Esophagus squamous epithelium (tissue), 5 donors: ENCODE measurements around the gene THEM5. TPM values are rescaled to one million over a fixed set of nuclear protein-coding genes. Genes with fewer than 3 reads are reported as not detected.

Experiments
- DNase-seq: peaks from one replicate; lab custom pipeline; 2025; lab: John Stamatoyannopoulos, UW
- H3K27ac ChIP-seq, 4 donors: fragments of 200-600 bp; sonication (generic); one replicate each; pipeline ENCODE4 v1.5.1; 2016 to 2019; ENCODE audit warnings: mild to moderate bottlenecking in 1 of 4
- H3K27me3 ChIP-seq, 4 donors: fragments of 200-600 bp; sonication (generic); 1 replicate in 3 of 4; 2 replicates in 1 of 4; pipeline versions ENCODE4 v1.5.1 to v1.6.0; 2017 to 2021; ENCODE audit warnings: antibody characterized with exemption in 1 of 4
- H3K36me3 ChIP-seq, 3 donors: fragments of 200-600 bp; sonication (generic); one replicate each; pipeline ENCODE4 v1.5.1; 2016 to 2019
- H3K4me1 ChIP-seq, 3 donors: fragments of 200-600 bp; sonication (generic); one replicate each; pipeline ENCODE4 v1.5.1; 2017 to 2019
- H3K4me3 ChIP-seq, 4 donors: fragments of 200-600 bp; sonication (generic); 1 replicate in 3 of 4; 2 replicates in 1 of 4; pipeline ENCODE4 v1.5.1; 2016 to 2019; ENCODE audit warnings: mild to moderate bottlenecking in 2 of 4, moderate library complexity in 1 of 4
- H3K9me3 ChIP-seq, 3 donors: fragments of 200-600 bp; sonication (generic); one replicate each; pipeline ENCODE4 v1.5.1; 2016 to 2019
- POLR2A ChIP-seq, 4 donors: fragments of 450-650 bp; IDR thresholded peaks; one replicate each; pipeline ENCODE4 v1.6.1; 2017; ENCODE audit warnings: antibody characterized with exemption in 4 of 4, mild to moderate bottlenecking in 4 of 4, moderate library complexity in 3 of 4
- WGBS, 2 donors: methylation state at CpG; one replicate each; pipeline ENCODE4 v1.1.5; 2018; 5-methylcytosine and 5-hydroxymethylcytosine counted together
- intact Hi-C: fragments of 100-400 bp; cut with DNase I; formaldehyde crosslinking; loops from one replicate; pipeline ENCODE4 v1.15.0; 2022
- total RNA-seq, 4 donors: library from RNA; depleted of rRNA; stranded (reverse); fragments of >200 nt; gene quantifications; one replicate each; pipeline ENCODE4 v1.1.0, GENCODE V29; 2016
- TF ChIP-seq, protein P1 (sequence below), 6 experiments: fragments of 450-650 bp in 4 of 6; fragments of 200-600 bp in 2 of 6; sonication (generic) in 2 of 6; IDR thresholded peaks; one replicate each; pipeline ENCODE4 v1.5.1; 2016 to 2019; ENCODE audit warnings: antibody characterized with exemption in 6 of 6, mild to moderate bottlenecking in 4 of 6, moderate library complexity in 4 of 6
- donor health status: DM: yes; HTN: yes; CAD: no.

Gene THEM5
- total RNA-seq, 4 donors from 2014 or later = 0.76 to 1.7 TPM; not detected in 2

DNA sequence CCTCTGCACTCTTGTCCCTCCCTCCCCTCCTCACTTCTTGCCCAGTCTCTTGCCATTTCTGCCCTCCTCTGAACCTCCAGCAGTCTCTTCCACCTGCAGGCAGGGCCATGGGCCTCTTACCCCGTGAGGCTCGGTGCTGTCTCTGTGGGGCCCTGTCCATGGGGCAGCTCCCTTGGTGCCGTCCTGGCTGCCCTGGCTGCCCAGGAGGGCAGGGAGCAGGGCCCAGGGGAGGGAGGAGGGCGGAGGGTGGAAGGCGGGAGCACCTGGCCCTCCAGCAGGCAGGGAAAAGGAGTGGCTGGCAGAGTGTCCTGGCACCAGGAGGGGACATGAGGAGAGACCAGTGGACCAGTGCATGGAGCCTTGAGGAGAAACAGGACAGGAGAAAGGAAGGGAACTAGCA, 21.9 kb downstream of the THEM5 start, which contains the start of gene RORC:
RORC (minus strand) TSS at position 198 of the 400 bp plus-strand sequence; CDS start at position 160, 38 bp downstream.
- DNase-seq = no peak
- H3K4me1 ChIP-seq = peaks cover 14 to 60% (median 16%) of the 10 kb centered on the region in 3 donors
- peak within 1 kb of the TSS; percentile 13 to 58 (median 41) for H3K4me3 ChIP-seq
- H3K9me3 ChIP-seq = no peaks in the 10 kb centered on the region
- peak within 1 kb of the TSS; percentile 45 to 78 (median 64) for H3K27ac ChIP-seq
- intact Hi-C loops = no loop called here
- WGBS, 2 donors = 55% methylated on average over 3 of the region's 5 CpGs; no CpG with 5 or more reads in 1 of the 2 donors
- no peaks in the 10 kb centered on the region for H3K36me3 ChIP-seq
- no peaks in the 10 kb centered on the region for H3K27me3 ChIP-seq
- no peak for TF ChIP-seq POLR2A (IDR thresholded peaks at IDR 0.05)
- TF ChIP-seq, protein P1, sequence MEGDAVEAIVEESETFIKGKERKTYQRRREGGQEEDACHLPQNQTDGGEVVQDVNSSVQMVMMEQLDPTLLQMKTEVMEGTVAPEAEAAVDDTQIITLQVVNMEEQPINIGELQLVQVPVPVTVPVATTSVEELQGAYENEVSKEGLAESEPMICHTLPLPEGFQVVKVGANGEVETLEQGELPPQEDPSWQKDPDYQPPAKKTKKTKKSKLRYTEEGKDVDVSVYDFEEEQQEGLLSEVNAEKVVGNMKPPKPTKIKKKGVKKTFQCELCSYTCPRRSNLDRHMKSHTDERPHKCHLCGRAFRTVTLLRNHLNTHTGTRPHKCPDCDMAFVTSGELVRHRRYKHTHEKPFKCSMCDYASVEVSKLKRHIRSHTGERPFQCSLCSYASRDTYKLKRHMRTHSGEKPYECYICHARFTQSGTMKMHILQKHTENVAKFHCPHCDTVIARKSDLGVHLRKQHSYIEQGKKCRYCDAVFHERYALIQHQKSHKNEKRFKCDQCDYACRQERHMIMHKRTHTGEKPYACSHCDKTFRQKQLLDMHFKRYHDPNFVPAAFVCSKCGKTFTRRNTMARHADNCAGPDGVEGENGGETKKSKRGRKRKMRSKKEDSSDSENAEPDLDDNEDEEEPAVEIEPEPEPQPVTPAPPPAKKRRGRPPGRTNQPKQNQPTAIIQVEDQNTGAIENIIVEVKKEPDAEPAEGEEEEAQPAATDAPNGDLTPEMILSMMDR (IDR thresholded peaks at IDR 0.05) = no peak

DNA sequence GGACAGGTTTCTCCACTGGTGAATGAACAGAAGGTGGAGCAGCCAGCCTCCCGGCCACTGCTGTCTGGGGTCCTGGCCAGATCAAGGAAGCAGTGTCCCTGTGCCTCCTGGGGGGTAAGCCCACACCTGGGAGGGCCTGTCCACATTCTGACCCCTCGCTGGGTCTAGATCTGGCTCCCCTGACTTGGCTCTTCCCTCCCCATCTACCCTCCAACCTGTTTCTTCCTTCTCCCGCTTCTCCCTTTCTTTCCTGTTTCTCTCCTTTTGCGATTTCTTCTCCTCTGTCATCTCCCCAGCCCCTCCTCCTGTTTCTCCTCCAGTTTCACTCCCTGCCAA, 22.3 kb downstream of the THEM5 start:
- TF ChIP-seq POLR2A (IDR thresholded peaks at IDR 0.05) = no peak
- TF ChIP-seq, protein P1 (IDR thresholded peaks at IDR 0.05) = no peak
- 52 to 66% methylated on average over 3 to 4 of the region's 4 CpGs for WGBS, 2 donors
- no peaks in the 10 kb centered on the region for H3K36me3 ChIP-seq
- H3K27ac ChIP-seq = peak overlapping the region; percentile 45 to 78 (median 64)
- H3K27me3 ChIP-seq = no peaks in the 10 kb centered on the region
- H3K4me1 ChIP-seq = peaks cover 14 to 60% (median 16%) of the 10 kb centered on the region in 3 donors
- peak overlapping the region; percentile 13 to 58 (median 41) for H3K4me3 ChIP-seq
- DNase-seq = no peak
- H3K9me3 ChIP-seq = no peaks in the 10 kb centered on the region
- intact Hi-C loops = no loop called here

DNA sequence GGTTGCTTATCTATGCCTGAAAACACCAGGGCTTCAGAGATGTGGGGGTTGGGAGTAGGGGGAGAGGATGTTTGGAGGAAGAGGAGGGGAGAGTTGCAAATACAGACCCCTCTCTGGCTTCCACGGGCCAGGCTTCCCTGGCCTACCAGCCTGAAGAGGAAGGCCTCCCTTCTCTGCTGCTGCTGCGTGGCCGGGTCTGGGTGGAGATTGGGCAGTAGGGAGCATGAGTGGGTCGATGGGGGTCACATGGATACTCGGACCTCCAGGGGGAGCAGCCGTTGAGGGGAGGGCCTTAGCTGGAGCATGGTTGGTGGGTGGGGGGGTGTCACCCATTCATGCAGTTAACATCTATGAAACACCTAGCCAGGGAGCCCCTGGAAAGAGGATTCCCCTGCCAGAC, 23.5 kb downstream of the THEM5 start:
- intact Hi-C loops = no loop called here
- 57 to 69% methylated on average over 2 to 4 of the region's 6 CpGs for WGBS, 2 donors
- H3K27ac ChIP-seq = peak overlapping the region in 2 of 4 donors; percentile 31 to 36
- no peak for DNase-seq
- no peaks in the 10 kb centered on the region for H3K36me3 ChIP-seq
- peaks cover 14 to 60% (median 16%) of the 10 kb centered on the region in 3 donors for H3K4me1 ChIP-seq
- H3K9me3 ChIP-seq = no peaks in the 10 kb centered on the region
- H3K4me3 ChIP-seq = no peak overlapping the region
- TF ChIP-seq, protein P1 (IDR thresholded peaks at IDR 0.05) = no peak
- H3K27me3 ChIP-seq = peaks cover 0 to 7% (median 0%) of the 10 kb centered on the region in 4 donors

DNA sequence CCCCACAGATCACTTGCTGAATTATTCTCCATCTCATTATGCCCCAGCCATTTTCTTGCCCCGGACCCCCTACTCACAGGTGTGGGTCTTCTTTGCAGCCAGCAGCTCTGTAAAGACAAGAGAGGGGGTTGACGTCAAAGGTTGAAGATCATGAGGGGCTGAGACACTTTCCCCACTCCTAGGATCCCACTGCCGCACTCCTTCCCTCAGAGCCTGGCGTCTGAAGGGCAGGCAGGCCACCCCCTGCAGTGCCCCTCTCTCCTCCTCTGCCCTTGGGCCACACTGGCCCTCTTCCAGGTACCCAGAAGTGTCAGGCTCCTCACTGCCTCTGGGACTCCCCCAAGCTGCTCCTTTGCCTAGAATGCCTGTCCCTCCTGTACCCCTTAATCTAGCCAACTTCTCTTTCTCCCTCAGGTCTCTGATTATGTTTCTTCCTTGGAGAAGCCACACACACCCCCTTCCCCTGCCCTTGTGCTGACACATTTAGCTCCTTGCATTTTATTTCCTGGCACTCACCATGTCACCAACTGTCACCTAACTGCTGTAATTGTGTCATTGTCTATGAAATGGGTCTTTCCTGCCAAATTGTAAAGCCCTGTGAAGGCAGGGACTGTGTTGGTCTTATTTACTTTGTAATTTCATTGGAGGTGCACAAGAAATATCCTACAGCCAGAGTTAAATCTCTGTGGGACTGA, 24.0 kb downstream of the THEM5 start:
- WGBS, 2 donors = 35 to 41% methylated on average over 3 to 4 of the region's 4 CpGs
- Histone ChIP-seq H3K4me3 (no peak overlapping the region), H3K27ac (peak overlapping the region in 3 of 4 donors; percentile 7 to 70 (median 36)), H3K9me3 (no peaks in the 10 kb centered on the region), H3K36me3 (no peaks in the 10 kb centered on the region), H3K27me3 (peaks cover 0 to 7% (median 0%) of the 10 kb centered on the region in 4 donors), H3K4me1 (peaks cover 14 to 60% (median 16%) of the 10 kb centered on the region in 3 donors)
- intact Hi-C loops = no loop called here
- no peak for TF ChIP-seq POLR2A (IDR thresholded peaks at IDR 0.05)
- TF ChIP-seq, protein P1 (IDR thresholded peaks at IDR 0.05) = no peak
- no peak for DNase-seq

DNA sequence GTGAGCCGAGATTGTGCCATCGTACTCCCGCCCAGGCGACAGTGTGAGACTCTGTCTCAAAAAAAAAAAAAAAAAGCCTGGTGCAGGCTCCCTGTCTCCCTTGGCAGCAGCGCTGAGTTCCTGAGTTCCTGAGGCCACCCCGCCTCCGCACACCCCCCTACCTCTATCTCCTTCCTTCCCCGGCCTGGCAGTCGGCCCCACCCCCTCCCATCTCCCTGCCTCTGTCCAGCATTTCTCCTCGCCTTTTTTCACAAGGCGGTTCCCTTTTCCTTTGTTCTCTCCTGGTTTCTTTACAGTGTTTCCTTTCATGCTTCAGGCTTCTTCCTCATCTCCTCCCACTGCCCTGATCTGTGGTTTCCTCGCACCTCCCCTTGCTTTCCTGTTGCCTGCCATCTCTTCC, 24.6 kb downstream of the THEM5 start:
- WGBS, 2 donors = 5 to 6% methylated on average over 10 to 12 of the region's 12 CpGs
- intact Hi-C loops = no loop called here
- TF ChIP-seq, protein P1 (IDR thresholded peaks at IDR 0.05) = no peak
- TF ChIP-seq POLR2A (IDR thresholded peaks at IDR 0.05) = no peak
- Histone ChIP-seq H3K36me3 (no peaks in the 10 kb centered on the region), H3K9me3 (no peaks in the 10 kb centered on the region), H3K4me3 (no peak overlapping the region), H3K27ac (peak overlapping the region in 2 of 4 donors; percentile 36 to 70), H3K27me3 (peaks cover 0 to 7% (median 0%) of the 10 kb centered on the region in 4 donors), H3K4me1 (peaks cover 14 to 60% (median 16%) of the 10 kb centered on the region in 3 donors)
- no peak for DNase-seq
